GM23338 (cell line): Measurements from ENCODE around the gene FAM168A.

Source experiments
- CREB1 ChIP-seq: fragments of 250-450 bp; sonication (Bioruptor Pico); IDR thresholded peaks from 2 replicates; pipeline ENCODE4 v1.5.0; 2020; ENCODE audit warnings: low read depth, mild to moderate bottlenecking, moderate library complexity
- CTCF ChIP-seq, 2 experiments: fragments of 200-600 bp in 1 of 2; sonication (generic) in 1 of 2; conservative IDR thresholded peaks; 2 replicates each; pipeline versions ENCODE4 v1.5.1 to v1.6.1; 2016 to 2017; ENCODE audit warnings: antibody characterized with exemption in 2 of 2, low read depth in 2 of 2, mild to moderate bottlenecking in 2 of 2, moderate library complexity in 1 of 2
- EZH2 ChIP-seq: fragments of 200-600 bp; sonication (generic); IDR thresholded peaks from one replicate; pipeline ENCODE4 v1.8.0; 2017; ENCODE audit warnings: antibody characterized with exemption, mild to moderate bottlenecking, low read depth; ENCODE audit not compliant: unreplicated experiment
- EZH2phosphoT487 ChIP-seq: fragments of 200-600 bp; sonication (generic); IDR thresholded peaks from one replicate; pipeline ENCODE4 v1.8.1; 2018; ENCODE audit warnings: antibody characterized with exemption; ENCODE audit not compliant: unreplicated experiment
- JUNB ChIP-seq: IDR thresholded peaks from one replicate; pipeline ENCODE4 v1.6.1; 2016; ENCODE audit warnings: antibody characterized with exemption; ENCODE audit not compliant: unreplicated experiment
- POLR2AphosphoS5 ChIP-seq: IDR thresholded peaks from 2 replicates; pipeline ENCODE4 v1.6.1; 2016; ENCODE audit warnings: antibody characterized with exemption, low read depth
- REST ChIP-seq: IDR thresholded peaks from one replicate; pipeline ENCODE4 v1.6.1; 2018; ENCODE audit warnings: antibody characterized with exemption; ENCODE audit not compliant: unreplicated experiment
- STAT1 ChIP-seq: IDR thresholded peaks from one replicate; pipeline ENCODE4 v1.6.1; 2016; ENCODE audit warnings: antibody characterized with exemption; ENCODE audit not compliant: unreplicated experiment
- ZNF331 ChIP-seq: fragments of 250-450 bp; sonication (Bioruptor Pico); IDR thresholded peaks from 2 replicates; pipeline ENCODE4 v1.5.0; 2020; ENCODE audit warnings: low read depth, mild to moderate bottlenecking, moderate library complexity

- no peak for TF ChIP-seq EZH2
- no peak for TF ChIP-seq CTCF (conservative IDR thresholded peaks at IDR 0.05; ENCODE audit: low read depth in 2 of 2)
- no peak for TF ChIP-seq CREB1 (CRISPR knock-in tag)
- TF ChIP-seq POLR2AphosphoS5: no peak
- TF ChIP-seq EZH2phosphoT487: no peak
- TF ChIP-seq REST: no peak
- no peak for TF ChIP-seq ZNF331
- no peak for TF ChIP-seq JUNB
- TF ChIP-seq STAT1: no peak
Measured at GRCh38 chr11:73389134-73389525, 208.8 kb downstream of the FAM168A start.
